Activated naive CD4-positive, alpha-beta T cell treated with anti-CD3 and anti-CD28 coated beads for 36 hours (primary cell): Measurements from ENCODE around the gene SLC7A4. TPM values are rescaled to one million over a fixed set of nuclear protein-coding genes. Genes with fewer than 3 reads are reported as not detected.

Experiments used
- CTCF ChIA-PET: fragments of 350-600 bp; sonication (Branson Sonifier 250); formaldehyde crosslinking; loops from one replicate; lab custom pipeline; 2021; ENCODE audit warnings: antibody characterized with exemption; lab: Charles Lee
- DNase-seq: peaks from one replicate; pipeline ENCODE4 v3.0.0-alpha.2; 2020
- H3K27ac Mint-ChIP-seq: one replicate; pipeline ENCODE4 v1.8.0; 2021; ENCODE audit warnings: mild to moderate bottlenecking, mixed read lengths
- H3K27me3 Mint-ChIP-seq: one replicate; pipeline ENCODE4 v1.8.0; 2021; ENCODE audit warnings: low read depth, mixed read lengths
- H3K36me3 Mint-ChIP-seq: one replicate; pipeline ENCODE4 v1.8.0; 2021; ENCODE audit warnings: low read depth, mixed read lengths
- H3K4me1 Mint-ChIP-seq: one replicate; pipeline ENCODE4 v1.8.0; 2021; ENCODE audit warnings: low read depth, mixed read lengths
- H3K4me3 Mint-ChIP-seq: one replicate; pipeline ENCODE4 v1.8.0; 2021; ENCODE audit warnings: mild to moderate bottlenecking, moderate library complexity, mixed read lengths
- H3K9me3 Mint-ChIP-seq: one replicate; pipeline ENCODE4 v1.8.0; 2021; ENCODE audit warnings: mixed read lengths
- intact Hi-C: fragments of 100-400 bp; cut with micrococcal nuclease; formaldehyde crosslinking; loops from one replicate; pipeline ENCODE4 v1.15.1; 2023
- total RNA-seq, 2 experiments: library from RNA; stranded (reverse); gene quantifications; one replicate each; pipeline ENCODE4 v1.2.3, GENCODE V29; 2021

The SLC7A4 gene
- total RNA-seq, 2 experiments from 2014 or later = not detected

GRCh38 chr22:20986365-20986764, 46.0 kb downstream of the SLC7A4 start:
- H3K4me1 Mint-ChIP-seq = peaks cover 23% of the 10 kb centered on the region
- H3K9me3 Mint-ChIP-seq = no peaks in the 10 kb centered on the region
- H3K4me3 Mint-ChIP-seq = no peak overlapping the region
- H3K36me3 Mint-ChIP-seq = peaks cover 22% of the 10 kb centered on the region
- no peak for DNase-seq
- H3K27ac Mint-ChIP-seq = no peak overlapping the region
- H3K27me3 Mint-ChIP-seq = no peaks in the 10 kb centered on the region
- intact Hi-C loops = no loop called here
- CTCF ChIA-PET = interaction anchor here (0.6 to 1.0 kb wide), 2 partner anchors 35 to 105 kb away, joined by 3 read pairs; no protein-coding TSS in a partner anchor

GRCh38 chr22:20985720-20986119, 46.6 kb downstream of the SLC7A4 start:
- CTCF ChIA-PET = interaction anchor here (0.6 to 1.0 kb wide), 2 partner anchors 35 to 104 kb away, joined by 3 read pairs; no protein-coding TSS in a partner anchor
- DNase-seq = no peak
- no peaks in the 10 kb centered on the region for H3K27me3 Mint-ChIP-seq
- no peak overlapping the region for H3K4me3 Mint-ChIP-seq
- peaks cover 22% of the 10 kb centered on the region for H3K36me3 Mint-ChIP-seq
- no peak overlapping the region for H3K27ac Mint-ChIP-seq
- no peaks in the 10 kb centered on the region for H3K9me3 Mint-ChIP-seq
- intact Hi-C loops = no loop called here
- peaks cover 29% of the 10 kb centered on the region for H3K4me1 Mint-ChIP-seq

GRCh38 chr22:20983081-20983771, 49.1 kb downstream of the SLC7A4 start:
- Mint-ChIP-seq H3K27me3 (no peaks in the 10 kb centered on the region), H3K36me3 (peaks cover 20% of the 10 kb centered on the region), H3K4me1 (peaks cover 41% of the 10 kb centered on the region), H3K4me3 (peak overlapping the region; percentile 97), H3K27ac (peak overlapping the region; percentile 85), H3K9me3 (peaks cover 9% of the 10 kb centered on the region)
- intact Hi-C loops = loop anchor here (2.0 kb wide), 1 partner anchor 20 kb away; no protein-coding TSS in a partner anchor
- CTCF ChIA-PET = no interaction called here
- no peak for DNase-seq

GRCh38 chr22:20982563-20982882, 49.8 kb downstream of the SLC7A4 start:
- intact Hi-C loops = loop anchor here (1.0 to 2.0 kb wide), 4 partner anchors 19 to 124 kb away; partner anchors contain the start of genes CRKL and PI4KA
- Mint-ChIP-seq H3K9me3 (peaks cover 11% of the 10 kb centered on the region), H3K27me3 (no peaks in the 10 kb centered on the region), H3K27ac (peak overlapping the region; percentile 85), H3K36me3 (peaks cover 15% of the 10 kb centered on the region), H3K4me3 (peak overlapping the region; percentile 97), H3K4me1 (peaks cover 41% of the 10 kb centered on the region)
- no peak for DNase-seq
- CTCF ChIA-PET = interaction anchor here (0.5 to 1.1 kb wide), 6 partner anchors 9 to 25 kb away, joined by 3 to 4 read pairs (median 3); no protein-coding TSS in a partner anchor

DNA sequence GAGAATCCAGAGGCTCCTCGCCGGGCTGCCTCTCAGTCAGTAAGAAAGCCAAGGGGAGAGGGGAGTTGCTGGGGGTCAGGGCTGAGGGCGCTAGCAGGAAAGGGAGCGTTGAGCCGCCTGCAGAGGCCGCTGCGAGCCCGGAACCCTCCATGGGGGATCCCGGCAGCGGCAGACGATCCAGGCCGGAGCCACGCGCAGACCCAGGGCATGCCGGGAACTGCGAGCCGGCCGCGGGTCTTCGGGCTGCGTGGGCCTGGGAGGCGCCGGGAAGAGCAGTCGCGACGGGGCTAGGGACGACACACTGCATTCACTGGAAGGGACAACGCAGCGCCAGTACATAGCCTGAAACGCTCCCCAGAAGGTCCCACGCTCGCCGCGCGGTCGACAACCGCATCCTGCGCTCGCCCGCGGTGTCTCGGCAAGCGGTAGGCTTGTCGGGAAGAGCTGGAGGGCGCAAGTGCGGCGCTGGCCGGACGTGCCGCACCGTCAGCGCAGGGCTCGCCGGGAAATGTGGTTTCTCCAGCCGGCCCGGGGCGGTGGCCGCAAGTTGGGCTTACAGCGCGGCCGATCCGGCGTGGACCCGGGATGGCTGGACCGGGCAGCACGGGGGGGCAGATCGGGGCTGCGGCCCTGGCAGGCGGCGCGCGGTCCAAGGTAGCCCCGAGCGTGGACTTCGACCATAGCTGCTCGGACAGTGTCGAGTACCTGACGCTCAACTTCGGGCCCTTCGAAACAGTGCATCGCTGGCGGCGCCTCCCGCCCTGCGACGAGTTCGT, 50.4 kb downstream of the SLC7A4 start, which contains the start of gene LZTR1:
Gene LZTR1, plus strand, starts transcription at position 511 of the 776 bp plus-strand sequence. Its CDS starts 75 bp downstream, at position 586.
- H3K4me3 Mint-ChIP-seq = peak within 1 kb of the TSS; percentile 97
- peak; percentile 80 for DNase-seq
- peaks cover 41% of the 10 kb centered on the region for H3K4me1 Mint-ChIP-seq
- intact Hi-C loops = loop anchor here (1.0 to 2.0 kb wide), 4 partner anchors 19 to 124 kb away; partner anchors contain the start of genes CRKL and PI4KA
- peak within 1 kb of the TSS; percentile 87 for H3K27ac Mint-ChIP-seq
- no peaks in the 10 kb centered on the region for H3K27me3 Mint-ChIP-seq
- H3K9me3 Mint-ChIP-seq = peaks cover 11% of the 10 kb centered on the region
- CTCF ChIA-PET = interaction anchor here (0.5 to 1.1 kb wide), 7 partner anchors 9 to 26 kb away, joined by 3 to 4 read pairs (median 3); no protein-coding TSS in a partner anchor
- peaks cover 13% of the 10 kb centered on the region for H3K36me3 Mint-ChIP-seq

- intact Hi-C loops = no loop called here
- Mint-ChIP-seq H3K27ac (peak overlapping the region; percentile 87), H3K9me3 (peaks cover 11% of the 10 kb centered on the region), H3K27me3 (no peaks in the 10 kb centered on the region), H3K4me1 (peaks cover 41% of the 10 kb centered on the region), H3K4me3 (peak overlapping the region; percentile 97), H3K36me3 (peaks cover 8% of the 10 kb centered on the region)
- CTCF ChIA-PET = interaction anchor here (0.9 to 1.1 kb wide), 4 partner anchors 18 to 27 kb away, joined by 3 to 4 read pairs (median 3); no protein-coding TSS in a partner anchor
- DNase-seq = no peak
Observed at GRCh38 chr22:20980938-20981722, 51.2 kb downstream of the SLC7A4 start.

GRCh38 chr22:20980523-20980922, 51.8 kb downstream of the SLC7A4 start:
- Mint-ChIP-seq H3K9me3 (peaks cover 11% of the 10 kb centered on the region), H3K27ac (no peak overlapping the region), H3K4me1 (peaks cover 41% of the 10 kb centered on the region), H3K4me3 (peak overlapping the region; percentile 97), H3K27me3 (no peaks in the 10 kb centered on the region), H3K36me3 (peaks cover 8% of the 10 kb centered on the region)
- CTCF ChIA-PET = interaction anchor here (1.5 kb wide), 1 partner anchor 41 kb away, joined by 4 read pairs; no protein-coding TSS in a partner anchor
- no peak for DNase-seq
- intact Hi-C loops = no loop called here

DNA sequence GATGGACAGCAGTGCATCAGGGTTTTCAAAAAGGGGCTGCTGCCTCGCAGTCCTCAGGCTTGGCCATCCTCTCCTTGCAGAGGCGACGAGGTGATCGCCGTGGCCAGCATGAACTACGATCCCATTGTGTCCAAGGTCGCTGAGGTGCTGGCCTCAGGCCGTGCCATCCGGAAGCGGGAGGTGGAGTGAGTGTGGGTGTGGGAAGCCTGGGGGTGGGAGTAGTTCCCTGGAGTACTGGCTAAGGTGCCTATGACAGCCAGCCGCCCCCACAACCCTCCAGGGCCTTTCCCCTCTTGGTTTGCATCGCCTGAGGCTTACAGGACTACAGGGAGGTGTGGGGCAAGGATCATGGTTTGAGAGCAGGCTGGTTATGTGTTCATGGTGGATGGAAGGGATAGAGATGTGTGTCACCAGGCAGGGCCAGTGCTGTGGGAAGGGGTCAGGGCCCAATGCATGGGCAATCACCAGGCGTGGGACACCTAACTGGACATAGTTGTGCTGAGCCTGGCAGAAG, 52.4 kb downstream of the SLC7A4 start:
- peak overlapping the region; percentile 13 for H3K4me3 Mint-ChIP-seq
- CTCF ChIA-PET = interaction anchor here (0.7 to 1.5 kb wide), 2 partner anchors 41 to 123 kb away, joined by 3 to 4 read pairs; no protein-coding TSS in a partner anchor
- peaks cover 11% of the 10 kb centered on the region for H3K9me3 Mint-ChIP-seq
- intact Hi-C loops = no loop called here
- H3K27me3 Mint-ChIP-seq = no peaks in the 10 kb centered on the region
- no peak for DNase-seq
- H3K36me3 Mint-ChIP-seq = peaks cover 8% of the 10 kb centered on the region
- peak overlapping the region; percentile 68 for H3K27ac Mint-ChIP-seq
- peaks cover 41% of the 10 kb centered on the region for H3K4me1 Mint-ChIP-seq

GRCh38 chr22:20979243-20979809, 53.0 kb downstream of the SLC7A4 start:
- Mint-ChIP-seq H3K36me3 (peaks cover 8% of the 10 kb centered on the region), H3K9me3 (peaks cover 11% of the 10 kb centered on the region), H3K27ac (peak overlapping the region; percentile 63), H3K4me3 (peak overlapping the region; percentile 58), H3K4me1 (peaks cover 41% of the 10 kb centered on the region), H3K27me3 (no peaks in the 10 kb centered on the region)
- DNase-seq = peak; percentile 77
- intact Hi-C loops = no loop called here
- CTCF ChIA-PET = interaction anchor here (0.7 to 1.5 kb wide), 2 partner anchors 42 to 124 kb away, joined by 3 to 4 read pairs; no protein-coding TSS in a partner anchor
